DOHH2 (cell line): Measurements from ENCODE around the gene DLGAP1.

Experiments
- H3F3A ChIP-seq: fragments of 200-600 bp; sonication (generic), shearing (Covaris generic); 2 replicates; pipeline ENCODE4 v1.6.0; 2016; ENCODE audit warnings: antibody characterized with exemption, mild to moderate bottlenecking; ENCODE audit not compliant: control insufficient read depth, insufficient read depth
- H3K27ac ChIP-seq: fragments of 200-600 bp; sonication (generic); 2 replicates; pipeline ENCODE4 v1.5.1; 2014; ENCODE audit warnings: low read depth, mild to moderate bottlenecking, low read length, moderate library complexity
- H3K27me3 ChIP-seq: fragments of 200-600 bp; sonication (generic); 2 replicates; pipeline ENCODE4 v1.6.1; 2014; ENCODE audit warnings: mild to moderate bottlenecking, low read length, mixed read lengths; ENCODE audit not compliant: control insufficient read depth
- H3K36me3 ChIP-seq: fragments of 200-600 bp; sonication (generic); 2 replicates; pipeline ENCODE4 v1.6.1; 2014; ENCODE audit warnings: mild to moderate bottlenecking, low read length, moderate library complexity, mixed read lengths; ENCODE audit not compliant: control insufficient read depth
- H3K4me1 ChIP-seq: fragments of 200-600 bp; sonication (generic); 2 replicates; pipeline ENCODE4 v1.6.1; 2014; ENCODE audit warnings: mild to moderate bottlenecking, low read length, mixed read lengths; ENCODE audit not compliant: control insufficient read depth
- H3K4me2 ChIP-seq: fragments of 200-600 bp; sonication (generic); 2 replicates; pipeline ENCODE4 v1.6.0; 2014; ENCODE audit warnings: mild to moderate bottlenecking, low read length, moderate library complexity
- H3K4me3 ChIP-seq: fragments of 200-600 bp; sonication (generic); 2 replicates; pipeline ENCODE4 v1.5.1; 2014; ENCODE audit warnings: mild to moderate bottlenecking, low read length, mixed read lengths
- H3K79me2 ChIP-seq: fragments of 200-600 bp; sonication (generic); 2 replicates; pipeline ENCODE4 v1.6.1; 2014; ENCODE audit warnings: mild to moderate bottlenecking, low read length, mixed read lengths; ENCODE audit not compliant: control insufficient read depth
- H3K9me2 ChIP-seq: fragments of 200-600 bp; sonication (generic); replicated peaks from 2 replicates; pipeline ENCODE4 v1.6.1; 2014; ENCODE audit warnings: mild to moderate bottlenecking, low read length, mixed read lengths; ENCODE audit not compliant: control insufficient read depth
- H3K9me3 ChIP-seq: fragments of 200-600 bp; sonication (generic); 2 replicates; pipeline ENCODE4 v1.6.1; 2014; ENCODE audit warnings: antibody characterized with exemption, low read length, mixed read lengths; ENCODE audit not compliant: control insufficient read depth, insufficient read depth
- H4K20me1 ChIP-seq: fragments of 200-600 bp; sonication (generic); 2 replicates; pipeline ENCODE4 v1.6.0; 2014; ENCODE audit warnings: low read depth, mild to moderate bottlenecking, antibody characterized with exemption, low read length, moderate library complexity; ENCODE audit not compliant: control insufficient read depth, insufficient read depth
- CTCF ChIP-seq: fragments of 200-600 bp; sonication (generic); IDR thresholded peaks from one replicate; pipeline ENCODE4 v1.5.1; 2014; ENCODE audit warnings: antibody characterized with exemption, mild to moderate bottlenecking, low read depth, low read length; ENCODE audit not compliant: poor library complexity, severe bottlenecking
- EZH2phosphoT487 ChIP-seq: fragments of 200-600 bp; sonication (generic); IDR thresholded peaks from 2 replicates; pipeline ENCODE4 v1.6.1; 2017; ENCODE audit warnings: borderline replicate concordance, mild to moderate bottlenecking, antibody characterized with exemption, low read length, moderate library complexity, mixed read lengths

DLGAP1 gene

GRCh38 chr18:3864669-3865298 is 590.3 kb downstream of the DLGAP1 start:
- H3K4me1 ChIP-seq, result no peaks in the 10 kb centered on the region
- no peaks in the 10 kb centered on the region for H3K27me3 ChIP-seq
- no peak overlapping the region for H3K4me2 ChIP-seq
- no peaks in the 10 kb centered on the region for H3K36me3 ChIP-seq
- TF ChIP-seq EZH2phosphoT487 (no peak), CTCF (no peak)
- no peaks in the 10 kb centered on the region for H3K9me2 ChIP-seq
- H4K20me1 ChIP-seq, result no peaks in the 10 kb centered on the region
- H3F3A ChIP-seq, result no peaks in the 10 kb centered on the region
- no peak overlapping the region for H3K4me3 ChIP-seq
- H3K79me2 ChIP-seq, result no peaks in the 10 kb centered on the region
- H3K9me3 ChIP-seq, result no peaks in the 10 kb centered on the region
- no peak overlapping the region for H3K27ac ChIP-seq

- Histone ChIP-seq H3K4me2 (no peak overlapping the region), H3F3A (no peaks in the 10 kb centered on the region), H3K36me3 (no peaks in the 10 kb centered on the region), H4K20me1 (no peaks in the 10 kb centered on the region), H3K79me2 (no peaks in the 10 kb centered on the region), H3K27ac (no peak overlapping the region), H3K4me1 (no peaks in the 10 kb centered on the region), H3K9me3 (no peaks in the 10 kb centered on the region), H3K27me3 (no peaks in the 10 kb centered on the region), H3K4me3 (no peak overlapping the region), H3K9me2 (no peaks in the 10 kb centered on the region)
- TF ChIP-seq EZH2phosphoT487, result no peak
- TF ChIP-seq CTCF, result no peak
Measured at GRCh38 chr18:3863593-3863992, 591.5 kb downstream of the DLGAP1 start.

DNA sequence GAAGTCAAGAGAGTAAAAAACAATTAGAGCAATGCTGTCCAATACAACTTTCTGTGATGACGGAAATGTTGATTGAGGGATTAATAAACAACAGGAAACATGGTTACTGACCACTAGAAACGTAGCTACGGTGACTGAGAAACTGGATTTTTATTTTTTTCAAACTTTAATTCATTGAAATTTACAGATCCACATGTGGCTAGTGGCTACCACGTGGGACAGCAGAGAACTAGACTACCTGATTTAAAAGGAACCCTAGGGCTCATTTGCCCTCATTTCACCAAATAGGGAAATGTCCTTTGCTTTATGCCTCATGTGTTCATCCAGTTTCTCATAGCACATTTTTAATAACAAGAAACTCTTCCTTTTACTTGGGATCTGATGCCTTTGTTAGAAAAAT is 592.1 kb downstream of the DLGAP1 start:
- TF ChIP-seq EZH2phosphoT487 (no peak), CTCF (no peak)
- H3K4me2 ChIP-seq, result no peak overlapping the region
- no peak overlapping the region for H3K4me3 ChIP-seq
- no peaks in the 10 kb centered on the region for H3K9me2 ChIP-seq
- H3K4me1 ChIP-seq, result no peaks in the 10 kb centered on the region
- no peaks in the 10 kb centered on the region for H3K27me3 ChIP-seq
- no peak overlapping the region for H3K27ac ChIP-seq
- no peaks in the 10 kb centered on the region for H3K79me2 ChIP-seq
- H3K36me3 ChIP-seq, result no peaks in the 10 kb centered on the region
- H4K20me1 ChIP-seq, result no peaks in the 10 kb centered on the region
- no peaks in the 10 kb centered on the region for H3K9me3 ChIP-seq
- H3F3A ChIP-seq, result no peaks in the 10 kb centered on the region

DNA sequence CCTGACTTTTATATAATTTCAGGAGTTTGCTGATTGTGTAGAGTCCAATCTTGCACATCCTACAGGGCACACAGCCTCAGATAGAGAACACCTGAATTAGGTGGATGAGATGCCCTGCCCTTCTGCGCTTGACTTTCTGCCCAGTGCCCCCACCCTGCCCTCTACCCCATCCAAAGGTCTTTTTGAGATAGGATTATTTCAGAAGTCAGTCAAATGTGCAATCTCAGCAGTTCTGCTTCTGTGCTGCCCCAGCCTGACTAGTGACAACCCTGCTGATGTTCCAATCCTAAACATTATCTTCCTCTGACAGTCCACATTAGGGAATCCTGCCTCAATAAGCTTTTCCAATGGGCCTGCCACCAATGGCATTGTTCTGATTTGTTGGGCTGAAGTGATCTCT is 593.6 kb downstream of the DLGAP1 start:
- TF ChIP-seq EZH2phosphoT487 (no peak), CTCF (no peak)
- Histone ChIP-seq H3F3A (no peaks in the 10 kb centered on the region), H3K4me3 (no peak overlapping the region)

More for the DNA sequence above, 593.6 kb downstream of the DLGAP1 start:
- H3K4me2 ChIP-seq, result no peak overlapping the region
- H3K4me1 ChIP-seq, result no peaks in the 10 kb centered on the region
- no peaks in the 10 kb centered on the region for H3K9me2 ChIP-seq
- no peaks in the 10 kb centered on the region for H3K9me3 ChIP-seq
- H3K36me3 ChIP-seq, result no peaks in the 10 kb centered on the region
- no peaks in the 10 kb centered on the region for H3K27me3 ChIP-seq
- H3K79me2 ChIP-seq, result no peaks in the 10 kb centered on the region
- H4K20me1 ChIP-seq, result no peaks in the 10 kb centered on the region
- H3K27ac ChIP-seq, result no peak overlapping the region
